Measurements from ENCODE around the gene TANC1. TPM values are rescaled to one million over a fixed set of nuclear protein-coding genes. Genes with fewer than 3 reads are reported as not detected.

TANC1 gene
- total and polyA plus RNA-seq, 2 experiments from 2014 or later, result 22.1 to 34.8 TPM

DNA sequence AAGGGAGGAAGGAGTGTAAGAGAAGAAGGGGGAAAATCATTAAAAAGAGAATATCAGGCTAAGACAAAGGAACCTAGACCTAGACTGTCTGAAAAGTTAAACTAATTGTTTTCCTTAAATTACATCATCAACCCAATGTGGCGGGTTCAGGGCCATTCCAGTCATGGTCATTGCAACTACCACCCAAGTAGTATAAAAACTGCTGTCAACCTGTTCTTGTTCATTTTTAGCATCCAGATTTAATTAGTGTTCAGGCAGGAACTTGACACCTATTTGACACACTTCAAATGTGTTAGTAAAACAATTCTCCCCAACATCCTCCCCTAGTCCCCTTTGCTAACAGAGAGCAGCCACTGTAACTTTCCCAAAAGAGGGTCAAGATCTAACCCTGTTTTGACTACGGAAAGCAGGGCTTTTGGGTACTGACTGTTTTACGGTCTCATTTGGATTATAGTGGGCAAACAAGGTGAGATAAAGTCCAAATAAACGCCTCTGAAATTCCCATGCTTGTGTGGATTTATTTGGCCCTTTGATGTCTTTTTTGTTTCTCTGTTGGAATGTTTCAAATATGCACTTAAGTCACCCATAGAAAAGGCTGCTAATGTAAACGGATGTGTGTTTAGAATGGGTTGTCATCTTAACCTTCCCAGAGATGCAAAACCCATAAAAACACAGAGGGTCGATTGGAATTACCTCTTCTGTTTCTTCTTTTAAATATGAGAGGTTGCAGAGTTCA lies 19.3 kb upstream of the TANC1 start:
- Histone ChIP-seq H3K9me3 (ENCODE audit: low read depth) (no peaks in the 10 kb centered on the region), H3K27me3 (peaks cover 3% of the 10 kb centered on the region), H3K4me3 (no peak overlapping the region), H3K27ac (no peak overlapping the region), H3K4me1 (ENCODE audit: low read depth) (peaks cover 3% of the 10 kb centered on the region), H3K36me3 (no peaks in the 10 kb centered on the region)
- TF ChIP-seq, protein P1, sequence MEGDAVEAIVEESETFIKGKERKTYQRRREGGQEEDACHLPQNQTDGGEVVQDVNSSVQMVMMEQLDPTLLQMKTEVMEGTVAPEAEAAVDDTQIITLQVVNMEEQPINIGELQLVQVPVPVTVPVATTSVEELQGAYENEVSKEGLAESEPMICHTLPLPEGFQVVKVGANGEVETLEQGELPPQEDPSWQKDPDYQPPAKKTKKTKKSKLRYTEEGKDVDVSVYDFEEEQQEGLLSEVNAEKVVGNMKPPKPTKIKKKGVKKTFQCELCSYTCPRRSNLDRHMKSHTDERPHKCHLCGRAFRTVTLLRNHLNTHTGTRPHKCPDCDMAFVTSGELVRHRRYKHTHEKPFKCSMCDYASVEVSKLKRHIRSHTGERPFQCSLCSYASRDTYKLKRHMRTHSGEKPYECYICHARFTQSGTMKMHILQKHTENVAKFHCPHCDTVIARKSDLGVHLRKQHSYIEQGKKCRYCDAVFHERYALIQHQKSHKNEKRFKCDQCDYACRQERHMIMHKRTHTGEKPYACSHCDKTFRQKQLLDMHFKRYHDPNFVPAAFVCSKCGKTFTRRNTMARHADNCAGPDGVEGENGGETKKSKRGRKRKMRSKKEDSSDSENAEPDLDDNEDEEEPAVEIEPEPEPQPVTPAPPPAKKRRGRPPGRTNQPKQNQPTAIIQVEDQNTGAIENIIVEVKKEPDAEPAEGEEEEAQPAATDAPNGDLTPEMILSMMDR (IDR thresholded peaks at IDR 0.05; ENCODE audit: low read depth, low read length), result no peak
- no peak for DNase-seq (ENCODE audit: low read depth in 1 of 2, low spot score in 1 of 2)

DNA sequence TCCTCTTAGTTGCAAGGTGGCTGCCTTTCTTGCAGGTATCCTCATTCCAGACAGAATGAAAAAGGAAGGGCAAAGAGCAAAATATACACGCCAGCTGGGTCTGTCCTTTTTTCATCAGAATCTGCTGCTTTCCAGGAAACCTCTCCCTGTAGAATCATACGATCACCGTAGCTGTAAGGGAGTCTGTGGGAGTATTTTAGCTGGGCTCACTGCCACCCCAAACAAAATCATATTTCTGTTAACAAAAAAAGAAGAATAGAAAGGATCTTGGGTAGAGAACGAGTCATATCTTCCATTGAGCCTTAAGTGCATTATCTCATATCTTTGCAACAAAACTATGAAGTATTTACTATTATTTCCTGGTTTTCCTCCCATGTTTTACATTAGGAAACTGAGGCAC lies 15.0 kb upstream of the TANC1 start:
- H3K36me3 ChIP-seq, result no peaks in the 10 kb centered on the region
- TF ChIP-seq, protein P1 (IDR thresholded peaks at IDR 0.05; ENCODE audit: low read depth, low read length), result no peak
- no peak overlapping the region for H3K4me3 ChIP-seq
- no peak overlapping the region for H3K27ac ChIP-seq
- H3K27me3 ChIP-seq, result no peaks in the 10 kb centered on the region
- peak in 1 of 2 donors; percentile 89 for DNase-seq (ENCODE audit: low read depth in 1 of 2, low spot score in 1 of 2)
- peaks cover 7% of the 10 kb centered on the region for H3K4me1 ChIP-seq (ENCODE audit: low read depth)
- no peaks in the 10 kb centered on the region for H3K9me3 ChIP-seq (ENCODE audit: low read depth)

DNA sequence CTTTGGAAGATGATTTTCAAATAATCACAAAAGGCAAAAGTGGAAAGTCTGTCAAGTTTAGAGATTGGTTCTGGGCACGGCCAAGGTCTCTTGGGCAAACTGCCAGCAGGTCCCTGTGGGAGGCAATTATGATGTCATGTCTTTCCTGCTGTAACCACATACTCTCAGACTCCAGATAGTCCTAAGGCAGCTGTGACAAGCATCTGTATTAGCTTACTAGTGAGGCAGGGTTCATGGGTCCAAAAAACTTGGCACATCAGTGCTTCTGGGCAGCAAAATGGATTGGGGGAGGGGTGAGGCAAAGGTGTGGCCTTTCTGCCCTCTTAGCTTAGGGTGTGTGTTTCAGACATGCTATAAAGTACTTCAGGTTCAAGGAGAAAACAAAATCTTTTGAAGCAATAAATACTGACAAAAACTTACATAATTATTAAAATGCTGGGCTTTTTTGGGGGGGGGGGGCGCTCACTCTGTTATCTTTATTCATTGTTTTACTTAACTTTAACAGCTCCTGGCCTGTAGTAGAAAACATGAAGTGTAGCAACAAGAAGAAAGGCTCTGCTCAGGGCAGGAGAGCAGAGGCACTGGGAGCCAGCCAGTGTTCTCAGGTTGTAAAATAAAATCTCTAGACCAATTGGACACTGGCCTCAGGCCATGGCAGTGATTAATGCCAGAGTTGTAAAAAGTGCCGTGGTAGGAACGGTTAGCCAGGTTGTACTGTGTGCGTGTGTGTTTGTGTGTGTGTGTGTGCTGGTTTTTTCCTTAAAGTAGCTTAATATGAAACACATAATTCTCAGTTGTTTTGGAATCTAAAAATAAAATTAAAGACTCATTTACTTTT lies 14.3 kb upstream of the TANC1 start:
- Histone ChIP-seq H3K27me3 (no peaks in the 10 kb centered on the region), H3K36me3 (no peaks in the 10 kb centered on the region), H3K4me3 (no peak overlapping the region), H3K4me1 (ENCODE audit: low read depth) (peaks cover 7% of the 10 kb centered on the region), H3K27ac (no peak overlapping the region), H3K9me3 (ENCODE audit: low read depth) (no peaks in the 10 kb centered on the region)
- DNase-seq (ENCODE audit: low read depth in 1 of 2, low spot score in 1 of 2), result peak; percentile 78 to 97
- TF ChIP-seq, protein P1 (IDR thresholded peaks at IDR 0.05; ENCODE audit: low read depth, low read length), result no peak

DNA sequence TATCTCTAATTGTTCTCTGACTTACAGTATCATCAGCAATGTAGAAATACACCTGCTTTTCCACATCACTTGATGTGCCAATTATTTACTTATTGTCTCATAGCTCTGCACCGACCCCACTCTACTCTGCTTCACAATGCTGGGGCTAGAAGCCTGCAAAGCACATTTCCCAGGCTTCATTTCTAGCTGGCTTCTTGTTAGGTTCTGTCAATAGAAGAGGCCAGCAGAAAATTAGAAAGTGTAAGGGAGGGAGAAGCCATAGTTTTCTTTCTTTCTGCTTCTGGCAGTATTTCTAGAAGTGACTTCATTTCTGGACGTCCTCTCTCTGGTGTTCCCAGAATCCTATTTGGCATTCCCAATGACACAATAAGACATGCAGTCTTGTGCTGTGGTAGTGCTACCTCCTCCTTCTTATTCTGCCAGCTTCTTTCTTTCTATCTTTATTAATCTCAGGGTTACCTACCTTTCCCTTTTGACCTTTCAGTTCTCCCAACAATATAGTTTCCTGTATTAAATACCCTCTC lies 12.5 kb upstream of the TANC1 start:
- Histone ChIP-seq H3K27ac (no peak overlapping the region), H3K36me3 (no peaks in the 10 kb centered on the region), H3K27me3 (no peaks in the 10 kb centered on the region), H3K9me3 (ENCODE audit: low read depth) (no peaks in the 10 kb centered on the region), H3K4me3 (no peak overlapping the region), H3K4me1 (ENCODE audit: low read depth) (peaks cover 7% of the 10 kb centered on the region)
- DNase-seq (ENCODE audit: low read depth in 1 of 2, low spot score in 1 of 2), result no peak
- TF ChIP-seq, protein P1 (IDR thresholded peaks at IDR 0.05; ENCODE audit: low read depth, low read length), result no peak

DNA sequence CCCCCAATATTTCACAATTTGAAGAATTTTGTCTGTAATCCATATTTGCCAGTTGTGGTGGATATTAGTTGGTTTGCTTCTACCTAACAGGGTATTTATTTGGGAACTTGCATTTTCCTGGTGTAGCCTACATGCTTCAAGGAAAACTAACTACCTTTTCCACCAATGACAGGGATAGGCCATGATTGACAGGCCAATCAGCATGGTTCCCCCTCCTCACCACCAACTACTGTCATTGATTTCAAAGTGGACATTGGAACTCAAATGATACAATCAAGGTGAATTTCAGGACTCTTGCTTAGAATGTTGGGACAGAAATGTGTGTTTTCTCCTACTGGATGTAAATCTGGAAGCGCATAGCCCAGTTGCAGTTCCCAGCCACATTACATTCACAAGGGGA lies 10.1 kb upstream of the TANC1 start:
- Histone ChIP-seq H3K27me3 (no peaks in the 10 kb centered on the region), H3K4me1 (ENCODE audit: low read depth) (peaks cover 12% of the 10 kb centered on the region), H3K27ac (no peak overlapping the region), H3K9me3 (ENCODE audit: low read depth) (no peaks in the 10 kb centered on the region), H3K4me3 (no peak overlapping the region), H3K36me3 (no peaks in the 10 kb centered on the region)
- TF ChIP-seq, protein P1 (IDR thresholded peaks at IDR 0.05; ENCODE audit: low read depth, low read length), result no peak
- no peak for DNase-seq (ENCODE audit: low read depth in 1 of 2, low spot score in 1 of 2)
